K562 (cell line): ENCODE results near the gene CHCHD5. TPM values are rescaled to one million over a fixed set of nuclear protein-coding genes. Genes with fewer than 3 reads are reported as not detected.

ENCODE experiments used
- BCL6 ChIP-seq: fragments of 250-450 bp; sonication (Bioruptor Pico); IDR thresholded peaks from 2 replicates; pipeline ENCODE4 v1.4.0; 2020
- HMGN3 ChIP-seq: IDR thresholded peaks from 2 replicates; pipeline ENCODE4 v1.6.1; 2011; ENCODE audit warnings: borderline replicate concordance, low read depth, mild to moderate bottlenecking, mixed read lengths, low read length; ENCODE audit not compliant: insufficient read length; ENCODE audit errors: extremely low read depth
- HNRNPK ChIP-seq: fragments of 200-400 bp; formaldehyde crosslinking; IDR thresholded peaks from one replicate; pipeline ENCODE4 v1.6.1; 2018; ENCODE audit warnings: mild to moderate bottlenecking, low read depth, low read length; ENCODE audit not compliant: poor library complexity, severe bottlenecking
- OTX1 ChIP-seq: fragments of 450-650 bp; formaldehyde crosslinking; IDR thresholded peaks from 2 replicates; pipeline ENCODE4 v1.4.0; 2022; ENCODE audit warnings: mild to moderate bottlenecking
- PTTG1 ChIP-seq: fragments of 450-650 bp; IDR thresholded peaks from 2 replicates; pipeline ENCODE4 v1.6.1; 2016; ENCODE audit warnings: low read depth, mild to moderate bottlenecking, missing genetic modification characterization, missing compliant biosample characterization
- RBM17 ChIP-seq: fragments of 200-400 bp; formaldehyde crosslinking; IDR thresholded peaks from 2 replicates; pipeline ENCODE4 v1.6.1; 2017; ENCODE audit warnings: low read depth, mild to moderate bottlenecking, low read length, borderline replicate concordance
- TEAD1 ChIP-seq, 2 experiments: fragments of 450-650 bp in 1 of 2; sonication (generic) in 1 of 2; formaldehyde crosslinking; IDR thresholded peaks; 2 replicates each; pipeline versions ENCODE4 v1.4.0 to v1.8.0; 2020 to 2022; ENCODE audit warnings: mild to moderate bottlenecking in 2 of 2, missing genetic modification reagents in 1 of 2
- ZNF311 ChIP-seq: fragments of 250-450 bp; sonication (Bioruptor Pico); IDR thresholded peaks from 2 replicates; pipeline ENCODE4 v1.4.0; 2020; ENCODE audit warnings: mild to moderate bottlenecking, moderate library complexity
- ZNF41 ChIP-seq: fragments of 250-450 bp; sonication (Bioruptor Pico); conservative IDR thresholded peaks from 2 replicates; pipeline ENCODE4 v1.4.0; 2020; ENCODE audit warnings: mild to moderate bottlenecking
- polyA plus RNA-seq, 8 experiments: library from polyadenylated mRNA; depleted of rRNA in 4 of 8; stranded (reverse) in 5 of 8; unstranded in 3 of 8; fragments of >200 nt; fragmentation: Nextera tagmentation in 2 of 8; fragmentation: Illumina TruSeq in 1 of 8; extraction: Ambion mirVana in 2 of 8; extraction: Trizol in 1 of 8; gene quantifications; 2 replicates each; pipeline versions ENCODE4 v1.2.1 to v1.2.3, GENCODE V29; 2011 to 2014; ENCODE audit warnings: inconsistent platforms in 1 of 8, missing spikeins in 1 of 8
- total RNA-seq, 7 experiments: library from RNA; depleted of rRNA in 6 of 7; stranded (reverse); fragments of >200 nt in 6 of 7; fragmentation: Illumina TruSeq in 2 of 7; extraction: Trizol in 2 of 7; gene quantifications; 2 replicates each; pipeline versions ENCODE4 v1.2.1 to v1.2.3, GENCODE V29; 2011 to 2021; ENCODE audit warnings: low replicate concordance in 1 of 7
- TF ChIP-seq, protein P1 (sequence below): fragments of 150-350 bp; IDR thresholded peaks from 2 replicates; pipeline ENCODE4 v1.6.1; 2014; ENCODE audit warnings: low read depth, mild to moderate bottlenecking, low read length, borderline replicate concordance
- TF ChIP-seq, protein P2 (sequence below): fragments of 250-450 bp; sonication (Bioruptor Pico); IDR thresholded peaks from 2 replicates; pipeline ENCODE4 v1.4.0; 2020; ENCODE audit warnings: mild to moderate bottlenecking
- TF ChIP-seq, protein P3 (sequence below), 2 experiments: fragments of 450-650 bp in 1 of 2; sonication (generic) in 1 of 2; formaldehyde crosslinking in 1 of 2; IDR thresholded peaks; 2 replicates each; pipeline versions ENCODE4 v1.7.1 to v1.9.0; 2016 to 2022; ENCODE audit warnings: inconsistent platforms in 1 of 2, mild to moderate bottlenecking in 1 of 2, missing genetic modification reagents in 1 of 2

CHCHD5 gene
- total and polyA plus RNA-seq, 9 of the 15 experiments (the other 6 are each of a cell fraction or from before 2014, with no cell fraction given): 7.4 to 79.3 (median 33.4) TPM

DNA sequence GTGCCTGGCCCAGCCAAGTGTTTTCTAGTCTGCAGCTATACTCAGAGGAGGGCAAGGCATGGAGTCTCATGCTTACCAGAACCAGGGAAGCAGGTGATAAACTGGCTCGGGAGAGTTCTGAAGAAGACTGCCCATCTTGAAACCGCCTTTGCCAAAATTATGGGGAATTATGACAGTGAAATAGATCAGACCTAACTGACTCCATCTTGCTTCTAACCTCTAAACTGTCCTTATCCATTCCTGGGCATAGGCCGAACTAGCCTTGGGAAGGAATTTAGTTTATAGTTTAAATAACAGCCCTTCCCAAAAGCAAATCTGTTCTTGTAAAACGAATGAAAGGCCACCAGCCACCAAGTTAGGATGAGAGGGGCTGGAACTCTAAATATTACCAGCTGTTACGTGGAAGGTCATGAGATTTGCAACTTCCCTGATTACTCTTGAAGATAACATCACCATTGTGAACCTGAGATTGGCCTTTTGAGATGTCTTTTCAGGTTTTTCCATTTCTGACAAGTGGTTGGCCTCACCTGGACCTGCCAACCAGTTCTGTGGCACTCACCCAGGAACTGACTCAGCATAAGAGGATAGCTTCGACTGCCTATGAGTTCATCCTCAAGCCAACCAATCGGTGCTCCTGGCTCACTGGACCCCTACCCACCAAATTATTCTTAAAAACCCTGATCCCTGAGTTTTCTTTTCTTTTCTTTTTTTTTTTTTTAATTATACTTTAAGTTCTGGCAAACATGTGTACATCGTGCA, 23.4 kb downstream of the CHCHD5 start (continued):
- TF ChIP-seq, protein P1, sequence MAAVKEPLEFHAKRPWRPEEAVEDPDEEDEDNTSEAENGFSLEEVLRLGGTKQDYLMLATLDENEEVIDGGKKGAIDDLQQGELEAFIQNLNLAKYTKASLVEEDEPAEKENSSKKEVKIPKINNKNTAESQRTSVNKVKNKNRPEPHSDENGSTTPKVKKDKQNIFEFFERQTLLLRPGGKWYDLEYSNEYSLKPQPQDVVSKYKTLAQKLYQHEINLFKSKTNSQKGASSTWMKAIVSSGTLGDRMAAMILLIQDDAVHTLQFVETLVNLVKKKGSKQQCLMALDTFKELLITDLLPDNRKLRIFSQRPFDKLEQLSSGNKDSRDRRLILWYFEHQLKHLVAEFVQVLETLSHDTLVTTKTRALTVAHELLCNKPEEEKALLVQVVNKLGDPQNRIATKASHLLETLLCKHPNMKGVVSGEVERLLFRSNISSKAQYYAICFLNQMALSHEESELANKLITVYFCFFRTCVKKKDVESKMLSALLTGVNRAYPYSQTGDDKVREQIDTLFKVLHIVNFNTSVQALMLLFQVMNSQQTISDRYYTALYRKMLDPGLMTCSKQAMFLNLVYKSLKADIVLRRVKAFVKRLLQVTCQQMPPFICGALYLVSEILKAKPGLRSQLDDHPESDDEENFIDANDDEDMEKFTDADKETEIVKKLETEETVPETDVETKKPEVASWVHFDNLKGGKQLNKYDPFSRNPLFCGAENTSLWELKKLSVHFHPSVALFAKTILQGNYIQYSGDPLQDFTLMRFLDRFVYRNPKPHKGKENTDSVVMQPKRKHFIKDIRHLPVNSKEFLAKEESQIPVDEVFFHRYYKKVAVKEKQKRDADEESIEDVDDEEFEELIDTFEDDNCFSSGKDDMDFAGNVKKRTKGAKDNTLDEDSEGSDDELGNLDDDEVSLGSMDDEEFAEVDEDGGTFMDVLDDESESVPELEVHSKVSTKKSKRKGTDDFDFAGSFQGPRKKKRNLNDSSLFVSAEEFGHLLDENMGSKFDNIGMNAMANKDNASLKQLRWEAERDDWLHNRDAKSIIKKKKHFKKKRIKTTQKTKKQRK: no peak
- TF ChIP-seq OTX1: no peak
- TF ChIP-seq PTTG1 (tag): peak; percentile 78
- TF ChIP-seq ZNF41 (CRISPR knock-in tag): no peak
- TF ChIP-seq, protein P2, sequence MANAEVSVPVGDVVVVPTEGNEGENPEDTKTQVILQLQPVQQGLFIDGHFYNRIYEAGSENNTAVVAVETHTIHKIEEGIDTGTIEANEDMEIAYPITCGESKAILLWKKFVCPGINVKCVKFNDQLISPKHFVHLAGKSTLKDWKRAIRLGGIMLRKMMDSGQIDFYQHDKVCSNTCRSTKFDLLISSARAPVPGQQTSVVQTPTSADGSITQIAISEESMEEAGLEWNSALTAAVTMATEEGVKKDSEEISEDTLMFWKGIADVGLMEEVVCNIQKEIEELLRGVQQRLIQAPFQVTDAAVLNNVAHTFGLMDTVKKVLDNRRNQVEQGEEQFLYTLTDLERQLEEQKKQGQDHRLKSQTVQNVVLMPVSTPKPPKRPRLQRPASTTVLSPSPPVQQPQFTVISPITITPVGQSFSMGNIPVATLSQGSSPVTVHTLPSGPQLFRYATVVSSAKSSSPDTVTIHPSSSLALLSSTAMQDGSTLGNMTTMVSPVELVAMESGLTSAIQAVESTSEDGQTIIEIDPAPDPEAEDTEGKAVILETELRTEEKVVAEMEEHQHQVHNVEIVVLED: no peak
- TF ChIP-seq ZNF311: 0 out of 2 replicates have a peak, but pooled peaks have one; percentile 50
- no peak for TF ChIP-seq RBM17
- no peak for TF ChIP-seq HNRNPK
- peak in 1 of 2 experiments; percentile 66; a peak in 1 of 4 replicates for TF ChIP-seq TEAD1 (CRISPR knock-in tag; IDR thresholded peaks at IDR 0.05)
- TF ChIP-seq, protein P3, sequence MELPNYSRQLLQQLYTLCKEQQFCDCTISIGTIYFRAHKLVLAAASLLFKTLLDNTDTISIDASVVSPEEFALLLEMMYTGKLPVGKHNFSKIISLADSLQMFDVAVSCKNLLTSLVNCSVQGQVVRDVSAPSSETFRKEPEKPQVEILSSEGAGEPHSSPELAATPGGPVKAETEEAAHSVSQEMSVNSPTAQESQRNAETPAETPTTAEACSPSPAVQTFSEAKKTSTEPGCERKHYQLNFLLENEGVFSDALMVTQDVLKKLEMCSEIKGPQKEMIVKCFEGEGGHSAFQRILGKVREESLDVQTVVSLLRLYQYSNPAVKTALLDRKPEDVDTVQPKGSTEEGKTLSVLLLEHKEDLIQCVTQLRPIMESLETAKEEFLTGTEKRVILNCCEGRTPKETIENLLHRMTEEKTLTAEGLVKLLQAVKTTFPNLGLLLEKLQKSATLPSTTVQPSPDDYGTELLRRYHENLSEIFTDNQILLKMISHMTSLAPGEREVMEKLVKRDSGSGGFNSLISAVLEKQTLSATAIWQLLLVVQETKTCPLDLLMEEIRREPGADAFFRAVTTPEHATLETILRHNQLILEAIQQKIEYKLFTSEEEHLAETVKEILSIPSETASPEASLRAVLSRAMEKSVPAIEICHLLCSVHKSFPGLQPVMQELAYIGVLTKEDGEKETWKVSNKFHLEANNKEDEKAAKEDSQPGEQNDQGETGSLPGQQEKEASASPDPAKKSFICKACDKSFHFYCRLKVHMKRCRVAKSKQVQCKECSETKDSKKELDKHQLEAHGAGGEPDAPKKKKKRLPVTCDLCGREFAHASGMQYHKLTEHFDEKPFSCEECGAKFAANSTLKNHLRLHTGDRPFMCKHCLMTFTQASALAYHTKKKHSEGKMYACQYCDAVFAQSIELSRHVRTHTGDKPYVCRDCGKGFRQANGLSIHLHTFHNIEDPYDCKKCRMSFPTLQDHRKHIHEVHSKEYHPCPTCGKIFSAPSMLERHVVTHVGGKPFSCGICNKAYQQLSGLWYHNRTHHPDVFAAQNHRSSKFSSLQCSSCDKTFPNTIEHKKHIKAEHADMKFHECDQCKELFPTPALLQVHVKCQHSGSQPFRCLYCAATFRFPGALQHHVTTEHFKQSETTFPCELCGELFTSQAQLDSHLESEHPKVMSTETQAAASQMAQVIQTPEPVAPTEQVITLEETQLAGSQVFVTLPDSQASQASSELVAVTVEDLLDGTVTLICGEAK (IDR thresholded peaks at IDR 0.05): no peak
- TF ChIP-seq, protein P3 (CRISPR knock-in tag; IDR thresholded peaks at IDR 0.05): no peak
- no peak for TF ChIP-seq HMGN3
- TF ChIP-seq BCL6: 0 out of 2 replicates have a peak, but pooled peaks have one; percentile 48
